Loucy (cell line): ENCODE data around the gene IL15RA.

Source experiments
- H2AFZ ChIP-seq: fragments of 200-600 bp; sonication (generic); 2 replicates; pipeline ENCODE4 v1.6.0; 2016; ENCODE audit warnings: antibody characterized with exemption, mild to moderate bottlenecking, low read length, moderate library complexity
- H3F3A ChIP-seq: fragments of 200-600 bp; 2 replicates; pipeline ENCODE4 v1.6.0; 2016; ENCODE audit warnings: antibody characterized with exemption, low read depth, mild to moderate bottlenecking
- H3K27me3 ChIP-seq: fragments of 200-600 bp; sonication (generic); 2 replicates; pipeline ENCODE4 v1.6.1; 2014; ENCODE audit warnings: low read length, mild to moderate bottlenecking; ENCODE audit not compliant: insufficient read depth, poor library complexity, severe bottlenecking
- H3K36me3 ChIP-seq: fragments of 200-600 bp; sonication (generic); 2 replicates; pipeline ENCODE4 v1.6.1; 2016; ENCODE audit warnings: low read length; ENCODE audit not compliant: insufficient read depth
- H3K4me1 ChIP-seq: fragments of 200-600 bp; sonication (generic); 2 replicates; pipeline ENCODE4 v1.5.1; 2014; ENCODE audit warnings: low read length, mild to moderate bottlenecking; ENCODE audit not compliant: insufficient read depth, poor library complexity, severe bottlenecking
- H3K4me2 ChIP-seq: fragments of 200-600 bp; sonication (generic); 2 replicates; pipeline ENCODE4 v1.6.0; 2014; ENCODE audit warnings: antibody characterized with exemption, low read length, low read depth, mild to moderate bottlenecking; ENCODE audit not compliant: poor library complexity, severe bottlenecking
- H3K4me3 ChIP-seq: fragments of 200-600 bp; sonication (generic); 2 replicates; pipeline ENCODE4 v1.5.1; 2014; ENCODE audit warnings: low read length, mild to moderate bottlenecking, mixed read lengths; ENCODE audit not compliant: poor library complexity, severe bottlenecking
- H3K79me2 ChIP-seq: fragments of 200-600 bp; sonication (generic); 2 replicates; pipeline ENCODE4 v1.6.1; 2014; ENCODE audit warnings: low read length; ENCODE audit not compliant: insufficient read depth
- H3K9ac ChIP-seq: fragments of 200-600 bp; sonication (generic); 2 replicates; pipeline ENCODE4 v1.6.0; 2014; ENCODE audit warnings: mild to moderate bottlenecking, low read depth, low read length, moderate library complexity; ENCODE audit not compliant: poor library complexity, severe bottlenecking
- H3K9me2 ChIP-seq: fragments of 200-600 bp; sonication (generic); replicated peaks from 2 replicates; pipeline ENCODE4 v1.6.1; 2016; ENCODE audit warnings: low read depth, low read length, mixed read lengths
- H3K9me3 ChIP-seq: fragments of 200-600 bp; sonication (generic); 2 replicates; pipeline ENCODE4 v1.6.1; 2014; ENCODE audit warnings: mild to moderate bottlenecking, antibody characterized with exemption, low read length, low read depth; ENCODE audit not compliant: insufficient read depth
- H4K20me1 ChIP-seq: fragments of 200-600 bp; sonication (generic); 2 replicates; pipeline ENCODE4 v1.6.0; 2014; ENCODE audit warnings: antibody characterized with exemption, low read length, mild to moderate bottlenecking; ENCODE audit not compliant: insufficient read depth, poor library complexity, severe bottlenecking
- EZH2phosphoT487 ChIP-seq: fragments of 200-600 bp; IDR thresholded peaks from 2 replicates; pipeline ENCODE4 v1.6.1; 2018; ENCODE audit warnings: antibody characterized with exemption, mild to moderate bottlenecking, moderate library complexity, borderline replicate concordance
- TF ChIP-seq, protein P1 (sequence below): fragments of 200-600 bp; sonication (generic); conservative IDR thresholded peaks from 2 replicates; pipeline ENCODE4 v1.5.1; 2014; ENCODE audit warnings: mild to moderate bottlenecking, antibody characterized with exemption, low read length

IL15RA gene

DNA sequence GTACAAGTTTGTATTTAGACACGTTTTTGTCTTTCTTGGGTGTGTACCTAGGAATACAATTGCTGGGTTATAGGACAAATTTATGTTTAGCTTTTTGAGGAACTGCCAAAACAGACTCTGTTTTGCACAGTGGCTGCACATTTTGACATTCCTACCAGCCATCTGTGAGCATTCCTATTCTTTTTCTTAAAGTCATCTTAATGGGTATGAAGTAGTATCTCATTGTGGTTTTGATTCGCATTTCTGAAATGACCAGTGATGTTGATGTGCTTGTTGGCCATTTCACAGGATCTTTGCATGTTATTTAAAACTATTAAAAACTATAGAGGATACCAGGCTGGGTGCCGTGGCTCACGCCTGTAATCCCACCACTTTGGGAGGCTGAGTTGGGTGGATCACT lies 32.6 kb upstream of the IL15RA start:
- Histone ChIP-seq H3K9ac (no peak overlapping the region), H4K20me1 (no peaks in the 10 kb centered on the region), H2AFZ (no peak overlapping the region), H3K79me2 (no peaks in the 10 kb centered on the region), H3F3A (no peaks in the 10 kb centered on the region), H3K4me3 (no peak overlapping the region), H3K4me2 (no peak overlapping the region), H3K4me1 (no peaks in the 10 kb centered on the region), H3K9me2 (no peaks in the 10 kb centered on the region), H3K9me3 (peaks cover 2% of the 10 kb centered on the region; the same call in 1 of the 2 replicates), H3K27me3 (no peaks in the 10 kb centered on the region), H3K36me3 (no peaks in the 10 kb centered on the region)
- no peak for TF ChIP-seq EZH2phosphoT487
- TF ChIP-seq, protein P1, sequence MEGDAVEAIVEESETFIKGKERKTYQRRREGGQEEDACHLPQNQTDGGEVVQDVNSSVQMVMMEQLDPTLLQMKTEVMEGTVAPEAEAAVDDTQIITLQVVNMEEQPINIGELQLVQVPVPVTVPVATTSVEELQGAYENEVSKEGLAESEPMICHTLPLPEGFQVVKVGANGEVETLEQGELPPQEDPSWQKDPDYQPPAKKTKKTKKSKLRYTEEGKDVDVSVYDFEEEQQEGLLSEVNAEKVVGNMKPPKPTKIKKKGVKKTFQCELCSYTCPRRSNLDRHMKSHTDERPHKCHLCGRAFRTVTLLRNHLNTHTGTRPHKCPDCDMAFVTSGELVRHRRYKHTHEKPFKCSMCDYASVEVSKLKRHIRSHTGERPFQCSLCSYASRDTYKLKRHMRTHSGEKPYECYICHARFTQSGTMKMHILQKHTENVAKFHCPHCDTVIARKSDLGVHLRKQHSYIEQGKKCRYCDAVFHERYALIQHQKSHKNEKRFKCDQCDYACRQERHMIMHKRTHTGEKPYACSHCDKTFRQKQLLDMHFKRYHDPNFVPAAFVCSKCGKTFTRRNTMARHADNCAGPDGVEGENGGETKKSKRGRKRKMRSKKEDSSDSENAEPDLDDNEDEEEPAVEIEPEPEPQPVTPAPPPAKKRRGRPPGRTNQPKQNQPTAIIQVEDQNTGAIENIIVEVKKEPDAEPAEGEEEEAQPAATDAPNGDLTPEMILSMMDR = no peak

DNA sequence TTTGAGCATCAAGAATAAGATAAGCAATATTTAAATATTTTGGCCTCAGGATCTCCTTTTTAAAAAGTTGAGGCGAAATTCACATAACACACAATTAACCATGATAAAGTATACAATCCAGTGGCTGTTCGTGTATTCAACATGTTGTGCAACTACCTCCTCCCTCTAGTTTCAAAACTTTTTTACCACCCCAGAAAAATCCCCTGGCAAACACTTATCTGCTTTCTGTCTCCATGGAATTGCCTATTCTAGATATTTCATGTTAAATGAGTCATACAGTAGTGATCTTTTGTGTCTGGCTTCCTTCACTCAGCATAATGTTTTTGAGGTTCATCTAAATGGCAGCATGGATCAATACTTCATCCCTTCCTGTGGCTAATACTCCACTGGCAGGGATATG lies 31.8 kb upstream of the IL15RA start:
- no peak overlapping the region for H3K9ac ChIP-seq
- peaks cover 2% of the 10 kb centered on the region; the same call in 1 of the 2 replicates for H3K9me3 ChIP-seq
- no peaks in the 10 kb centered on the region for H3K36me3 ChIP-seq
- TF ChIP-seq, protein P1 = no peak
- no peak for TF ChIP-seq EZH2phosphoT487
- H3K9me2 ChIP-seq = no peaks in the 10 kb centered on the region
- no peaks in the 10 kb centered on the region for H4K20me1 ChIP-seq
- no peak overlapping the region for H2AFZ ChIP-seq
- H3K4me1 ChIP-seq = no peaks in the 10 kb centered on the region
- H3K79me2 ChIP-seq = no peaks in the 10 kb centered on the region
- H3F3A ChIP-seq = no peaks in the 10 kb centered on the region
- H3K4me3 ChIP-seq = no peak overlapping the region
- H3K27me3 ChIP-seq = no peaks in the 10 kb centered on the region
- H3K4me2 ChIP-seq = no peak overlapping the region

DNA sequence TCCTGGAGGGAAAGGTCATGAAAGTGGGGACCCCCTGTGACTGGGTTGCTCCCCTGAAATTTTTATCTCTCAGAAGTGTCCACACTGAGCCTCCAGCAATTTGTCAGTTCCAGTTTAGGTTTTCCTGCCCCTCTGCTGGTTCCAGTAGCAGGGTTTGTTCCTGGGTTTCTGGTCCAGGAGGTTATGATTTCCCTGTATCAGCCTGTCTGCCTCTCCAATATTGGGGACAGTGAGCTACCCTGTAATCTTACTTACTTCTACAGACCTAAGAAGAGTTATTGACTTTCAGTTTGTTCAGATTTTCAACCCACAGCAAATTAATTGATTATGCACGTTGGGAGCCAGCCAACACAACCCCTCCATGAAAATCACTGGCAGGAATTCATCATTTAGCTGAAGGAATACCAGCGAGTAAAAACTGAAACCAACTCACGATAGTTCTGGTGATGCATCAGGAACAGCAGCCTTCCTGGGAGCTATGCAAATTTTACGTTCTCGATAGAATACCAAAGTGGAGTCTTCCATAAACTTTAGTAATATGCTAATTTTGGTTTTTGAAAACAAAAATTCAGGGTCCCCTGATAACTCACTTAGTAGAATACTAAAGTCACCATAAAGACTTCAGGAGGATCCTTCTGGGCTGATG lies 31.3 kb upstream of the IL15RA start:
- H3K9me2 ChIP-seq = no peaks in the 10 kb centered on the region
- H2AFZ ChIP-seq = no peak overlapping the region
- no peak for TF ChIP-seq EZH2phosphoT487
- TF ChIP-seq, protein P1 = no peak

More for the DNA sequence above, 31.3 kb upstream of the IL15RA start:
- Histone ChIP-seq H3K4me2 (no peak overlapping the region), H3K4me3 (no peak overlapping the region), H3K79me2 (no peaks in the 10 kb centered on the region), H3K4me1 (no peaks in the 10 kb centered on the region), H3K36me3 (no peaks in the 10 kb centered on the region), H3K9me3 (peaks cover 2% of the 10 kb centered on the region; the same call in 1 of the 2 replicates), H3F3A (no peaks in the 10 kb centered on the region), H3K9ac (no peak overlapping the region), H3K27me3 (no peaks in the 10 kb centered on the region), H4K20me1 (no peaks in the 10 kb centered on the region)
